Brain pericyte (primary cell): ENCODE measurements around the gene KCNK17.
"Not testable (repeated sequence)": the region's sequence is repeated elsewhere in the genome, so short reads cannot be mapped to it uniquely, and the experiment has no call there.

Source experiments
- DNase-seq: peaks from one replicate; pipeline ENCODE4 v3.0.0-alpha.2; 2012; ENCODE audit warnings: low read depth, low spot score

KCNK17 gene

DNA sequence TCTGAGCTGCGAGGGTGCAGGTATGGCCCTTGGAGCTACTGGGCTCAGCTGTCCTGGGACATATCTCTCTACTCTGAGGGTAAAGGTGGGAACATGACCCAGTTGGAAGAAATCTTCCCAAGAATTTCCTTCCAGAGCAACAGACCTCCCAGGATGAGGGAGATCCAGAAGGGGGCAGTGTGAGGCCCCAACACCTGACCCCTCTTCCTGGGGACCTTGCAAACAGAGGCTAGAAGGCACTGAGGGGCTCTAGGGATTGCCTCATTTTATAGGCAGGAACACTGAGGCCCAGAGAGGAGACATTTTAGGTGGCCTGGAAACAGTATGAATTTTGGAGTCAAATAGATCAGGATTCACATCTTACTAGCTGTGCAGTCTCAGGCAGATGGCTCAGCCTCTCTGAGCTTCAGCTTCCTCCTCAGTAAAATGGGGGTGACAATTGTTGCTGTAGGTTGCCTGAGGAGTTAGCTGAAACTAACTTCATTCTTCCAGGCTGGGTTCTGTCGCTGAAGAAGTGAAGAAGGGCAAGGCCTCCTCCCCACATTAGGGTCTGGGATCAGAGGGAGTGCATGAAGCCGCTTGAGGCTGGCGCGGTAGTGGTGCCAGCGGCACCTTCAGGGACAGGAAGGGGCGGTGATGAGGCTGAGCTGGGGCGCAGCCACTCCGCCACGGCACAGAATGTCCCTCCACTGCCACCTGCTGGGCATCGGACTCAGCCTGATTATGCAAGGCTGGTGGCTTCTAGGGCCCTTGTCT is 11.4 kb downstream of the KCNK17 start:
- DNase-seq, result no peak

DNA sequence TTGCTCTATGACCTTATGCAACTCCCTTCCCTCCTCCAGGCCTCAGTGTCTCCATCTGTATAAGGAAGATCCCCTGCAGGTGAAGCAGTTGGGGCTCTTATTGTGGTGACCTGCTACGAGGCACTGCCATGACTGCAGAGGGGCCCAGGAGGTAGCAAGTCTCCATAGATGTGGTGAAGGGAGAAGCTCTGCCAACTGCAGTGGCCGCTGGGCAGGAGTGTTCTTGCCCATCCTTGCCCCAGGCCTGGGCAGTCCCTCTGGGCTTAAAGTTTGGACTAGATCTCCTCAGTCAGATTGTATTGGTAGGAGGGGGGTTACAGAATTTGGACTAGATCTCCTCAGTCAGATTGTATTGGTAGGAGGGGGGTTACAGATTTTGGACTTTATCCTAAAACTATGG is 12.2 kb downstream of the KCNK17 start:
- no peak for DNase-seq

DNA sequence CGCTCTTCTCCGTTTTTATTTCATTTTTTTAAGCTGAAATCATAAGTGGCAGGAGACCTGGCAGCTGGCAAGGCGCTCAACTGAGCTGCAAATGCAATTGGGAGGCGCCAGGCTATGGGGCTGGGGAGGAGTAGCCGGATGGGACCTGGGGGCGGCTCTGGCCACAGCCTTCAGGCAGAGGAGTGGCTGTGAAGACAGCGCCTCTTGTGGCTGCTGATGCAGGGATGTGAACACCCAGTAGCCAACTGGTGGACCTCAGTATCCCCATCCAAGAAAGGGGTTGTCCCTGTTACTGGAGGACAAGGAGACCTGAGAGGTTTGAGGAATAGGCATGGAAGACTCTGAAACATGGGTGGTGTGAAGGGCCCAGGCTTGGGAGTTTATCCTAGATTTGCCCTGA is 12.6 kb downstream of the KCNK17 start:
- DNase-seq, result no peak

DNA sequence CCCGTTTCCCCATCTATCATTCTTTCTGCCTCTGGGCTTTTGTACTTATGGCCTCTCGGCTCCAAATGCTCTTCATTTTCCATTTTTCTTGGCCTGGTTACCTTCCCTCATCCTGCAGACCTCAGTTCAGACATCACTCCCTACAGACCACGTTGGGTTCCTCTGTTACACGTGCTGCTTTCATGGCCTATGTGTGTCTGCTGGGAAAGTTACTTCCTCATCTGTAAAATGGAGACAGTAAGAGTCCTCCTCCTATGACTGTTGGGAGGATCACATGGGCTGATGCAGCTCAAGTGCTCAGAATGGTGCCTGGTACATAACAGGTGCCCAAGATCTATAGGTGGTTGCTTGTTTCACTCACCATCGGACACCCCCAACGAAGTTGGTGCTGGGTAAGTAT is 13.5 kb downstream of the KCNK17 start:
- DNase-seq, result no peak

DNA sequence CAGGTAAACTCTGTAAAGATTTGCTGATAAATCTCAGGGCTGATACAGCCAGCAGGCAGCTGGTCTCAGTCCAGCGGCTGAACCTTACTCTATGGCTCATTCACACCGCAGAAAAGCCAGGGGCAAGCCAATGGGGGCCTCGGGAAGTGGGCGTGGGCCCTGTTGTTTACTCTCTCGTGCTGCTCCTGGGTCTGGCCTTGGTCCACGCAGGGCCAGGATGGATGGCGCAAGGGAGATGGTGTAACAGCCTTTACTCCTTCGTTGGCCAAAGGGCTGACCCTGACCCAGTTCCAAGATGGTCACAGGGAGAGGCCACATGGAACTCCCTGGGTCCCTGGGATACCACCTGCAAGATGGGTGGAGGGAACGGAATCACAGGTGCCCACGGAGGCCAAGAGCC is 16.2 kb downstream of the KCNK17 start:
- DNase-seq, result no peak

DNA sequence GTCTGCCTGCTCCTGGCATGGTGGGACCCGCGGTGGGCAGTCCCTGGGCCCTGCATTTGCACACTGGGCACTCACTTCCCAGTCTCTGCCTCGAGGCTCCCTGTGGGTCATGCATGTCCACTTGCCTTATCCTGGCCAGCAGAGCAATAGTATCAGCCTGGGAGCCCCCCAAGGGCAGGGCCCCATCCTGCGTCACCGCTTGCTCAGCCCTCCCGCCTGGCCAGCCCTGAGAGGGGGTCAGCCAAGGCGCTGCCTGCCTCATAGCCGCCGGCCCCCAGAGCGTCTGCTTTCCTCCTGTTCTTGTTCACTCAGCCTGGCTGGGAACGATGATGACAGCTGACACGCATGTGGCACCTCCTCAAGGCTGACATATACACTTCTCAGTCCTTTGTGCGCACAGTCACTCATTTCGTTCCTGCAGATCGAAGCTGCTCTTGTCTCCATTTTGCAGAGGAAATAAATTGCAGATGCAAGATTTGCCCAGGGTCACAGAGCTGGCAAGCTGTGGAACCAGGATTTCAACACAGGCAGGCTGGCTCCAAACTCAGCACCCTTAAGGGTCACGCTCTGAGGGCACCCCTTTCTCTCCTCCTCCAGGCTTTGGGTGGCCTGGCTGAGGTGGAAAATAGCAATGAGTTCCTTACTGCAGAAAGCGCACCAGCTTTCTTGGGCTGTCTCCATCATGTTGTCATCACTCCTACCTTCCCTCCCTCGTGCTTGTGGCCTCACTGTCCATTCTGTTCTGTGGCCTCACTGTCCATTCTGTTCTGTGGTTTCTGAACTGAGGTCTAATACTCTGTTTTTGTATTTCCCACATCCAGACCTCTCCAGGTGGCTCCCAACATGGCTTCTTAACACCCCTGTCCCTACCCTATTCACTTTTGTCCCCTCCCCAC is 17.2 kb downstream of the KCNK17 start:
- DNase-seq, result no peak

DNA sequence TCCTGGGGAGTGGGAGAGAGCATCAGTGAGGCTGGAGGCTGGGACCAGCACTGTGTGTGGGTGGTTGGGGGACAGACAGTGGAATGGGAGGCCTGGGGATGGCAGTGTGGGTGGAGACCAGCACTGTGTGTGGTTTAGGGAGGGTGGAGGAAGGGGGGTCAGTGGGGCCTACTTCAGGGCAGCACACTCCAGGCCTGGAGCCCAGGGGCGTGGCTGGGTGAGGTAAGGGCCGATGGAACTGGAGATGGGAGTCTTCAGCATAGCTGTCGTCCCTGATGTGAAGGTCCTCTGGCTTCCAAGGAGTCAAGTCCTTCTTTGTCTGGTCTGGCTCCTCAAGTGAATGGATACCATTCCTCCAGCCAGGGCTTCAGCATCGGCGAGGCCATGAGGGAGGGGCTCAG is 18.6 kb downstream of the KCNK17 start:
- no peak for DNase-seq

DNA sequence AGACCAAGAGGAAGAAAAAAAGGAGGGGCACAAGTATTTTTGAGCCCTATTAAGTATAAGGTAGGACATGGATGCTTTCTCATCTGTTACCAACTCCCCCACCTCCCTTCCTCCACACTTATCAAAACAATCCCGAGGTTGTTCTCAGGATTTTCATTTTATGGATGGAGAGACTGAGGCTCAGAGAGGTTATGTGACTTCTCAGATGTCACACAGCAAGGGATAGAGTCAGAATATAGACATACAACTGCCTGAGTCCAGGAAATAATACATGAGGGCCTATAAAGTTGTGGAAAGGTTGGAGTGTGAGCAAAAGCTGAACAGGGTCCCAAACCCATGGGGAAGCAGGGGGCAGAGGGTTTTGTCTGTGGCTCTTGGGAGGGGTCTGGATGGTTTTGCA is 19.3 kb downstream of the KCNK17 start:
- no peak for DNase-seq

DNA sequence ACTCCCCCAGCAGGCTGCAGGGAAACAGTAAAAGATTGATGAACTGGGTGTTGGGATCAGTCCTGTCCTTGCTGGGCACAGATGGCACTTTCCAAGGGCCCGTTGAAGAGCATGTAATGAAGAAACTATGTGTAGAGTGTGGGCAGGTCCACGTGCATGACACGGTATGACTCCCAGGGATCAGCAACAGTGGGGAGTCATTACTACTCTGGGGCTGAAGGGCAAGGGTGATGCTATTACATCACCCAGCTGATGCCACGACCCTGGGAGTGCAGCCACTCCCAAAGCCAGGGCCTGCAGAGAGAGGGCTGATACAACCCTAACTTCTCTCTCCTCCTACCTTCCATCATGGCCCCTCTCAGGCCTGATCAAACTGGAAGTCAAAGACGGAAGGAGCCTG is 20.1 kb downstream of the KCNK17 start:
- DNase-seq, result no peak

DNA sequence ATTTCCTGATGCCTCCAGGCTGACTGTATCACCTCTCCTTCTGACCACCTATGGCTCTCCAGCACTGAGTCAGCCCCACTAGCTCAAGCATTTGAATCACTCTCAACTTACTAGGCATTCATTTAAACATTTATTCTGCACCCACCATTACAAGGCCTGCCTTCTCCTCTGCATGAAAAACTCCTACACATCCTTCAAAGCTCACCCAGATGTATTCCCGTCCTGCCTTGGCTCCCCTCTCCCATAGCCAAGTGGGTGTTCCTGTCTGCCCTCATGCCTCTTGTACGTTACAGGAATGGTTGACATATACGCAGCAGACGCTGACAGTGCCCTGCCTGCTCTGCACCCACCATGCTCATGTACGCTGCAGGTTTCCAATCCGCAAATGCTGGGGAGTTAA is 21.6 kb downstream of the KCNK17 start:
- no peak for DNase-seq

DNA sequence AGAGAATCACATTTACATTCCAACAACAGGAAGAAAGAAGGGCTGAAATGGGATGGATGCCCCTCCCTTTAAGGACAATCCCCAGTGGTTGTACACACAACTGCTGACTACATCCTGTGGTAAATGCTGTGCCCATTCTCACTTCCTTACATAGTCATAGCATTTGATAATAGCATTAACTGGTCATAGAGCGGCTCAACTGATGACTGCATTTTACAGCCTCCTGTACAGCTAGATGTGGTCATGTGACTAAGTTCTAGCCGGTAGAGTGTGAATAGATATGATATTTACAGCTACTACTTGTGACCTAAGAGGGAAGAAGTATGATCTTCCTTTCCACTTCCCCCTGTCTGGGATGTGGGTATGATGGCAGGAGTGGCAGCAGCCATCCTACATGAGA is 24.7 kb downstream of the KCNK17 start:
- DNase-seq, result no peak

DNA sequence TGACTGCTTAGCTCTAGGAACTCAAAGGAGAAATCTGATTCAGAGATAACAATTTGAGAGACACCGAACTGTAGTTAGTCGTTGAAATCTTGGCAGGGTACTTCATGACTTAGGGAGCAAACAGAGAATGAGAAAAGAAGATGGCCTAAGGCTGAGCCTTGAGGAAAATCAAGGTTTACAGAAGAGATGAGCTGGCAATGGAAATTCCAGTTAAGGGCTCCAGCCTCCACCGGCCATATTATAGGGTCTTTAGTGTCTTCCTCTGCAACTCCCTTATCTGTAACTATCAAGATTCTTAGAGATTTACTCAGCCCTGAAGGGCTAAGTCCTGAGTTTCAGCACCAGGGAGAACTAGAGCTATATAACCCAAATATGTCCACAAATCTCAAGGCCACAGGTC is 26.6 kb downstream of the KCNK17 start:
- DNase-seq, result no peak

DNA sequence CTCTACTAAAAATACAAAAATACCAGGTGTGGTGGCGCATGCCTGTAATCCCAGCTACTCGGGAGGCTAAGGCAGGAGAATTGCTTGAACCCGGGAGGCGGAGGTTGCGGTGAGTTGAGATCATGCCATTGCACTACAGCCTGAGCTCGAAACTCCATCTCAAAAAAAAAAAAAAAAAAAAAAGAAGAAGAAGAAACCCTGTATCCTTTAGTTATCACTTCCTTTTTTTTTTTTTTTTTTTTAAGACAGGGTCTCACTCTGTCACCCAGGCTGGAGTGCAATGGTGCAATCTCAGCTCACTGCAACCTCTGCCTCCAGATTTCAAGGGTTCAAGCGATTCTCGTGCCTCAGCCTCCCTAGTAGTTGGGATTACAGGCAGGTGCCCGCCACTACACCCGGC is 27.6 kb downstream of the KCNK17 start:
- not testable (repeated sequence) for DNase-seq

DNA sequence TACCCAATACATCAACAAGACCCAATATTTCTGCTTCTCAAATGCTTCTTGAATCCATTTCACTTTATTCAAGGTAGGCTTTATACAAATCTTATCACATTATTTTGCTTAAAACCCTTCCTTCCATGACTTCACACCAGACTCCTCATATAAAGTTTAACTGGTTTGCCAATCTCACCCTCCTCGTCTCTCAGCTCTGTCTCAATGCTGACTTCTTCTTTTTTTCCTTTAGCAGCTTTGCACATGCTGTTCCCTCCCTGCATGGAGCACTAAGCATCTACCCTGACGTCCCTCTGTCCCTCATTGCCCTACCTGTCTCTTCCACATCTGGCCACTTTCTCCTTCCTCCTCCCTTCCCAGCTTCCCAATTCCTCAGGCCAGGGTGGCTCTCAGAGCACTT is 31.4 kb downstream of the KCNK17 start:
- DNase-seq, result no peak

DNA sequence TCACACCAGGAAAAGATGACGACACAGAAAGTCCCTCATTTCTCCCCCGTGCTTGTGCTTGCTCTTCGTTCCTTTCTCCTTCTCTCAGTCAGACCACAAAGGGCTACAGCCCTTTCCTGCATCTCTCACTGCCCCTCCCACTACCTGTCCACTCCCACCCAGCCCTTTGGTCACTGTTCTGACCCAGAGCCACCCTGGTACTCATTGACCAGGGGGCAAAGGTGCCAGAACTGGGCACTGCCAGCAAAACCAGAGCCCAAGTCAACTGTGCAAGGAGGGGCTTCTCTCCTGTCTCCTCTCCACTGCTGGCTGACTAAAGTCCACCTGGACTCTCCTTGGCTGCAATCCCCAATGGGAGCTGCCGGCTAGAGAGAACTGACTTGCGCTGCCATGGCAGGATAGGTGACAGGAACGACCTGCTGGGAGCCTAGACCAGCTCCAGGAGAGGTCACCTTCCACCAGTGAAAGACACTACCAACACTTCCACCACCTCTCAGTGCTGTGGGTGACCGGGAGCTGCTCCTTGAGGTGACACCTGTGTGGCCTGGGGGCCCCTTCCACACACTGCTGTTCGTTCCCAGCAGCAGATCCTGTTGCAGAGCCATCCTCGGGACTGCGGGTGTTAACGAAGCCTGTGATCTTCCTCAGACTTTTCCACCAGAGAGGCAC is 32.8 kb downstream of the KCNK17 start:
- no peak for DNase-seq

DNA sequence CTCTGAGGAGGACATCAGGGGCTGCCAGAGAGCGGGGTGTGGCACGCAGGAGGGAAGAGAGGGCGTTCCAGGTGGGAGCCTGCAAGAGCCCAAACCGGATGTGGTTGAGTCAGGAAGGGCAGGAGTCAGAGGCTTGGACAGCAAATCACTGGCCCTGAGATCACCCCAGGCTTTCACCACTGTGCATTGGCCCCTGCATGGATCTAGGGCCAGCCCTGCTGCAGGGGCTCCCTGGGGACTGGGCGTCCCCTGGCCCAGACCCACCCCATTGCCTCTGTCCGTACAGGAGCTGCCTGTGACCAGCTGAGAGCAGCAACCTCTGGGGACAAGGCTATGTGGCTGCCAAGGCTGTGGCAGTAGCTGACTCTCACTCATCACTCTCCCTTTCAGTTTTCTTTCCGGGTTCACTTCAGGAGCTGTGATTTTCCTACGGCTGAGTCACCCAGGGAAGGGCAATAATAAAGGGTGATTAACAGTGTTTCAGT is 33.9 kb downstream of the KCNK17 start:
- DNase-seq, result no peak

DNA sequence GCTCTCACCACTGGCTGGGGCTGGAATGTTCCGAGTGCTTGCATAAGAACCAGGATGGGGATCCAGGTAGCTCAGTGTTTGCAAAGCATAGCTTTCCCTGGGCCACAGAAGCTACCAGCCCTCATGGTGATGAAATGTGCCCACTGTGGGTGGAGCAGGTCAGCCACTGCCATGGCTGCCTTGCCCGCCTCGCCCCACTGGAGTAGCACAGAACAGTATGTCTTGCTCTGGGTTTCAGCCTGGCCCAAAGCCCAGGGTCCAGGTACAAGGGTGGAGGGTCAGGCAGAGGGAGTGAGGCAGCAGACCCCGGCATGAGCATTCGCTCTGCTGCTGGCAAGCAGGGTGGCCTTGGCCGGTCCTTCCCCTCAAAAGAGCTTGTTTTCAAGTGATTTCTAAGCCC is 34.7 kb downstream of the KCNK17 start:
- DNase-seq, result no peak

DNA sequence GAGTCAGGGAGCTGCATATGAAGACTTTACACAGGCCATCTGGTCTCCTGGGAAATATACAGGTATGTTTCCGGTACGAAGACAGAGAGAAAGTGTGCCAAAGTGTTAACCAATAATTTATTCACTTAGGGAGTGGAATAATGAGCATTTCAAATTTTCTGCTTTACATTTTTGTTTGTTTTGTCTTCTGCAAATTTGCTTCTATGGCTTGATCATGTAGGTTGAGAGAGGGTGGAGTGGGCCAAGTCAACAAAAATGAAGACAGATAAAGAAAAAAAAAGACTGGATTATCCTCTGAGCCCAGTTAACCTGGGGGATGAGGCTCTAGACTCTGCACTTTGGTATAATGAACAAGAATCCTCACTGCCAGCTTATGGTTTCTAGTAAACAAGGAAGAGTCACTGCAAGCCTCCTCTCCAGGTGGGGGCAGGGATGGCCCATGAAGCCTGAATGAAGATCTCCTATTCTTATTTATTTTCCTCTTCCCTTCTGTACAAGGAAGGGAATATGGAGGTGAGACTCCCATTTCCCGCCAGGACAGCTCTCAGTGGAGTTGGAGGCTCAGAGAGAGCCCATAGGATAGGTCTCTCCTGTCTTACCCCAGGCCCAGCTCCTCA is 37.7 kb downstream of the KCNK17 start:
- no peak for DNase-seq

DNA sequence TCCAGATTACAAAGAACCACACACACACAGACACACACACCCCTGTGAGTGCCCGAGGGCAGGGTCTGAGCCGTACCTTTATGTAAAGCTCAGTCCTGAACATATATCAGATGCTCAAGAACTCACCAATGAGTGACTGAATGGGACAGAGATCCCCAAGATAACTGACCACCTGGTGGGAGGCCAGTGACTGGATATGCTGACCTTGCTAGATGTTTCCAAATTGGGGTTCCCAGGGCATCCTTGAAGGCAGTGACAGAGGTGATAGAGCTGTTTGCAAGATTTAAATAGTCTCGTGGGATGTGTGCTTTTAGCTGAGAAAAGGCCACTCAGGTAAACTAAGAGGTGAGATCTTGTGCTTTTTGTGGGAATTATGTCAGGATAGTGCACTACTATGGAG is 39.3 kb downstream of the KCNK17 start:
- no peak for DNase-seq

DNA sequence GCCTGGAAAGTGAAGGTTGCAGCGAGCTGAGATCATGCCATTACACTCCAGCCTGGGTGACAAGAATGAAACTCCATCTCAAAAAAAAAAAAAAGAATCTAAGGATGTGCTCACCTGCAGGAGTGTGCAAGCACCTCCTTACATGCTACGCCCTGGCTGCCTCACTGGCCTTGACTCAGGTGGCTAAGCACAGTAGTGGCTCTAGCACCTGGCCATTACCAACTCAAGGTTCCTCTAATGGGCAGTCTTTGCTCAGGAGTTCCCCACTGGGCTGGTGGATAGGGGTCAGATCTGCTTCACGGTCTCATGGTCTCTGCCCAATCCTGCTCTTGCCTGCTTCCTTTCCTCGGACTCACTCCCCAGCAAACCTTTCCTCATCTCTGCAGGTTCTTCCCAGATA is 39.7 kb downstream of the KCNK17 start:
- no peak for DNase-seq

DNA sequence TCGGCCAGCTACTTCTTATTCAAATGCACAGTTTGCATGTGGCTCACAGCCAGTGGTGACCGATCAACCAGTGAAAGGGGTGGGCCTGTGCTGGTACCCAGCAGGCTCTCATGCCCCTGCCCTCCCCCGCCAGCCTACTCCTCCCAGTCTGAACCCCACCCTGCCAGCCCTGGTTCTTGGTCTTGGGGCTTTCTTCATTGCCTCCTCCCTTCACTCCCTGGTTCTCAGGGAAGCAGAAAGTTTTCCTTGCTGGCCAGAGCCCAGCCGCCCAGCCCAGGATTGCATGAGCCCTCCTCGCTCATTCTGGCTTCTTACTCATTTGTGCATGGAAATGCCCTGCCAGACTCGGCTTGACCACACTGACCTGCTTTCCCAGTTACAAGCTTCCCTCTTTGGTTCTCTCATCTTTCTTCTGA is 40.8 kb downstream of the KCNK17 start:
- DNase-seq, result no peak

DNA sequence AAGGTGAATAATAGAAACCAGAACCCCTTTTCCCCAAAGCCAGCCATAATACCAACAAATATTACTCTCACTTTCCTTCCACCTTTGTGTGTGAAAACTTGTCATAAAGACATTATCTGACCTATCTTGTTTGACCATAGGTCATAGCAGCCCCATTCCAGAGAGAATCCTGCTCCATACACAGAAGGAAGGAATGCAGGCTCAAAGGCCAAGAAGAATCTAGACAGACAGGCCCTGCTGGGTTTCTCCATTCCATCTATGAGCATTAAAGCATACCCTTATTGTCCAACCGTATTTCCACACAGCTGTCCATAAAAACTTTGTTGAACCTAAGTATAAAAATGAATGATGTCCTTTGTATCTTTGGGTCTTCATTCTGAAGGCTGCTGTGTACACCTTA is 44.3 kb downstream of the KCNK17 start:
- no peak for DNase-seq
